Stimulated activated CD8-positive, alpha-beta memory T cell treated with anti-CD3 and anti-CD28 coated beads, Interleukin-12 subunit alpha, Interleukin-12 subunit beta, amount 100 ng/mL, for 1 hour (primary cell): ENCODE data around the gene CMTR1.

ENCODE experiments used
- DNase-seq: peaks from one replicate; pipeline ENCODE4 v3.0.0-alpha.2; 2020; ENCODE audit warnings: low read depth

Gene CMTR1

DNA sequence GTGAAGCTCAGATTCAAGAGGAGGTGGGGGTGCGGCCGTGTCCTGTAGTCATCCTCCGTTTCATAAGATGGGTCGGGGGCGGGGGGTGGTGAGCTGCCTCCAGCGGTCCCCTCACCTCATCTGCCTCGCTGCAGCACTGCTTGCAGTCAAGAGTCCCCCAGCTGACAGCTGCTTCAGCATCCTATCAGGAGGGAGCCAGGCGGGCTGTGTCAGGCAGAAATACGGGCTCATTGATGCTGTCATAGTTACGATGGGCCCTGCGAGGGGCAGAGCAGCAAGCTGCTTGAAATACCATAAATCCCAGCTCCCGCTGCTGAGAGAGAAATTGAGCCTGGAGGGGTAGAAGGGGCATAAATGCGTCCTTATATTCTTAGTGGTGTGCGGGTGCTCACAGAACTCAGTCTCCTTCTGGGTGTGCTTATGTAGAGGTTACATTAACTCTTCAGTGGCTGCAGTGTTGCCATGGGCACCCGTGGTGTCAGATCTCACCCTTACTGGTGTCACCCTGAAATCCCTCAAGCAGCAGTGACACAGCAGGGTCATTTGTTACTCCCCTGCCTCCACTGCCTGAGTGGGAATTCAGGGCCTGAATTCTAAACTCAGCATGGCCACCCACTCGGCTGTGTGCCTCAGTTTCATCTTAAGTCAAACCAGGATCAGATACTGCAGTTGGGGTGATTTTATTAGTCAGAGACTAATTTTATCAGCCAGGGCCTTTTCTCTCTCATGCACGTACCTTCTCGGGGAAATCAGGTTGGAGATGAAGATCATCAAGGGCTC, 44.8 kb downstream of the CMTR1 start:
- no peak for DNase-seq

GRCh38 chr6:37478827-37479226, 45.8 kb downstream of the CMTR1 start:
- DNase-seq, result no peak

GRCh38 chr6:37479266-37479854, 46.3 kb downstream of the CMTR1 start:
- no peak for DNase-seq

DNA sequence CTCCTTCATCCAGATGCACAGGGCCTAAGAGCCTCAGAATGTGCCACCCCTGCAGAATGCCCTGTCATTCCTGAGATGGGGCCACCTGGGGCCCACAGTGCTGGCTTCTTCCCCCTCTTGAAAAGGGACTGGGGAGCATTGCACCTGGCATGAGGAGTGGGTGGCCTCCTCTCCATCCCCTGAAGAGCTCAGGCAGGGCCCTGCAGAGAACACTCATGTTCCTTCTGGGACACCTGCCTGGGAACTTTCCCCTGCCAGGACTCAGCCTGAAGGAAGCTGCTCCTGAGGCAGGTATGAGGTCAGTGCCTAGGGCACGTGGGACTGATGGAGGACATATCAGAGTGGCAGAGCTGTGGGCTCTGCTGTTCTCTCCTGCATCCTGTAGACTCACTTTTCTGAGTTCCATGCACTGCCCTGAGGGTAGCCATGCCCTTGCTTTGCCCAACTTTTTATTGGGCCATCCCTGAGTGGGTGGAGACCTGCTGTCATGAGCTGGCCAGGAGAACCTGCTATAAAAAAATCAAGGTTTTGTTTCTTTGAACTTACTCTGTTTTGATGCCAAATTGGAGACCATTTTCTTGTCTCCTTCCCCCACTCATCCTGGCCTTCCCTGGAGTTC, 47.2 kb downstream of the CMTR1 start:
- no peak for DNase-seq

GRCh38 chr6:37480951-37481534, 48.0 kb downstream of the CMTR1 start:
- no peak for DNase-seq

GRCh38 chr6:37481711-37482605, 48.9 kb downstream of the CMTR1 start:
- no peak for DNase-seq

DNA sequence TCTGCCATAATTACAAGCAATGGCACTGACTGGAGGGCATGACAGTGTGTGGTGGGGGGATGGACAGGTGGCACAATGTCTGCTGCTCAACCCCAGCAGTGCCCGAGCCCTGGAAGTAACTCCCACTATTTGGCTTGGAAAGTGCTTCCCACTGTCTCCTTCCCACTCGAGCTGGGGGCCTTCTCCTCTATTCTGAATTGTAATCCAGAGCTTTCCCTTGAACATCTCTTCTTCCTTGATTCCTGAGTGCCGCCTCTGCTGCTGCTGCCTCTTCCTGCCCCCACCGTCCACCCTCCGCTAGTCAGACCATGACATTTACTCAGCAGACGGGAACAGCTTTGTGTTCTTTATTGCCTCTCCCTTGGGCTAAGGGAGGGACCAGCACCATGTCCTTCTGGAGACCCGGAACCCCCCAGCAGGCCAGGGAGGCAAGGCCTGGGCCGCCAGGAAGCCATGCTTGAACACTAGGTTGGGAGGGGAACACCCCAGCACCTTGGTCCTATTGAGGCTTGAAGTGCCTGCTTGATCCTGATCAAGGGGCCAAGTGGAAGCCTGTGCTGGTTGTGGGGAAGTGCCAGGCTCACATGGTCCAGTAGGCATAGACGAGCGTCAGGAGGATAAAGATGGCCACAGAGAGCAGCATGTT, 49.7 kb downstream of the CMTR1 start:
- no peak for DNase-seq

GRCh38 chr6:37483252-37483901, 50.4 kb downstream of the CMTR1 start:
- no peak for DNase-seq

- peak; percentile 66 for DNase-seq
Measured at GRCh38 chr6:37483917-37484785, 51.1 kb downstream of the CMTR1 start.

- DNase-seq, result no peak
Measured at GRCh38 chr6:37484786-37485170, 51.8 kb downstream of the CMTR1 start.

- no peak for DNase-seq
Measured at GRCh38 chr6:37485291-37485702, 52.3 kb downstream of the CMTR1 start.

DNA sequence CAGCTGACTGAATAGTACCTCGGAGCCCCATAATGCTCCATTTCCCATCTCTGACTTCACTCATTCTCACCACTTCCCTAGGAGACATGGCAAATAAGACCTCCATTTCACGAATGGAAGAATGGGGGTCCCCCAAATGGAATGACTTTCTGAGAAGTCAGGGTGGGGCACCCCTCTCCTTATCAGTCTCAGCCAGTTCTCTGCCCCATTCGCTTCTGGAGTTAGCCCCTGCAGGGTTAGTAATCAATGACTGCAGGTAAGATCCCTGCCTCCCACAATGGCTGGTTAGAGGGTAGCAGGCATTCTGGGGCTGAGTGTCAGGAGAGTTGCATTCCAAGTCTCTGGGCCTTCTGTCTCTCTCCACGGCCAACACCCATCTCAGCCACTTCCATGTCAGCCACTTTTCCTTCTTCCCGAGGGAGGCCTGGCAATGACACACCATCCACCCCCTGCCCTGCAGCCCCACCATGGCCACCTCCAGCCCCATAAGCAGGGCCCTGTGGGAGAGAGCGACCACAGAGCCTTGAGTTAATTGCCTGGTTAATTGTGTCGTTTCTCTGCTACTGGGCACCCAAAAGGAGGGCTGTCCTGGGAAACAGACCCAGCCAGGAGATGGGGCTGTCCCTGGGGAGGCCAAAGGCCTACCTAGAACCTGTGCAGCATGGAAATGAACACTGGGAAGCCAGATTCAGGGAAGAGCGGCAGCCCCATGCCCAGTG, 53.3 kb downstream of the CMTR1 start:
- no peak for DNase-seq

DNA sequence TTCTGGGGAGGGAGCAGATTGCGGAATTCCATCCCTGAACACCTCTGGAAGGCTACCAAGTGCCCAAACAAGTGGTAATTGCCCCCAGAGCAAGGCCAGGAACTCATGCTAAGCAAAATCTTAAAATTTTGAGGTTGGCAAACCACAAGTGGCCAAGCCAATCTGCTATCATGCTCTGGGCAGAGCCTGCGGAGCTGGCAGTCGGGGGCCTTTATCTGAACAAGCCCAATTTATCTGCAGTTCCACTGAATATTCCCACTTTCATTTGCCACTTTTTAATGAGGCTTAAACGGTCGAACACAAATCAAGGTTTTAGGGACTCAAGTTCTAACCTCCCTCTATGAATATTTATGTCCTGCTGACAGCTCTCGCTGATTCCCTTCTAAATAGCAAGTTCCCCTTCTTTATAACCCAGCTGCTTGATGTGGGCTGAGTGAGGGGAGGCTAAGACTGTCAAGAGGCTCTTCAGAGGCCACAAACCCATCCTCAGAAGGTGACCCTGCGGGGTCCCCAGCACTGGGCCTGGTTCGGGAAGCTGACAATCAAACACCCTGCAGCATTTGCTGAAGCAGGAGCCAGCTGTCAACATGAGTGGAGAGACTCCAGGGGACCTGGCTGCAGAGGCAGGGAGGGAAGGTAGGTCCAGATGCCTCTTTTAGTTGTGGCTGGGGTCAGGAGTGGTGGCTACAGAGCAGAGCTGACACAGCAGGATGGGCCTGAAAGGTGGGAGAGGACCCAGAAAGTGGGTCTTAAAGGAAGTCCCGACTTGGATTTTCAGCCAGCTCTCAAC, 54.8 kb downstream of the CMTR1 start:
- DNase-seq, result no peak

DNA sequence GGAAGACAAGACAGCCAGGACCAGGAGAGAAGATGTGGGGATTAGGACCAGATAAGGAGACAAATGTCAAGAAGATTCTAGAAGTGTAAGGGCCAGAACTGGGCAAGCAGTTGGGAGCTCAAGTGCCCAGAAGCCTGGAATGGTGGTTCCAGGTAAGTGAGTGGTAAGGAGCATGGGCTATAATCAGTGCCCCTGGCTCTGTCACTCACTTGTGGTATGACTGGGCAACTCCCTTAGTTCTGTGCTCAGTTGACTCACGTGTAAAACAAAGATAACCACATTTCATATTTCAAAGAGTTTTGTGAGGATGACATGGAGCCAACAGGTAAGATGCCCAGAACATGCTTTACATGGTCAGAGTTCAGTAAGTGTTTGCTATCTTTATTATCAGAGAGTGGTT, 55.5 kb downstream of the CMTR1 start:
- DNase-seq, result no peak

DNA sequence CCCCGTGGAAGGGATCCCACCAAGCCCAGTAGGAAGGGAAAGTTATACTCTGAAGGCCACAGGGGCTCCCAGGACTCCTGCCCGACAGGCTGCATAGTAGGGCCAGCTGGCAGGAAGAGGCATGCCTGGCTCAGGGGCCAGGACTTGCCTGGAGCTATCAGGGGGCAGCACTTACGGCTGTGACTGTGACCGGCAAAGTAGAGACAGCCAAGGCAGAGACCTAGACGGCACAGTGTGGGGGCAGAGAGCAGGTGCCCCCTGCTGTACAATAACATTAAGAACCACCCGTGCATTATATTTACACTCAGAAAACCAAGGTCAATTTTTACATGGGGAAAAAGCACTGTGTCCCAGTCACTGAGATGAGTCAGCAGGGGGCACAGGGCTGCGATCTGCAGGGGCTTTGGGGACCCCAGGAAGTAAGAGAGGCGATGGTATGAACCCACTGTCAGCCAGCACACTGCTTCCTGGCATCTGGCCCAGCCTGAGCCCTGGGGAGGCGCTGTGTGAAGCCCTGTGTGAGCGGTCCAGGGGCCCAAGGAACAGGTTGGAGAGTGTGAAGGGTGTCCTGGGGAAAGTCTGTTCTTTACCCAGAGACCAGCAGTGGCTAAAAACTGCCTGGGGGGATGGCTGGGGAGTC, 56.8 kb downstream of the CMTR1 start:
- no peak for DNase-seq

DNA sequence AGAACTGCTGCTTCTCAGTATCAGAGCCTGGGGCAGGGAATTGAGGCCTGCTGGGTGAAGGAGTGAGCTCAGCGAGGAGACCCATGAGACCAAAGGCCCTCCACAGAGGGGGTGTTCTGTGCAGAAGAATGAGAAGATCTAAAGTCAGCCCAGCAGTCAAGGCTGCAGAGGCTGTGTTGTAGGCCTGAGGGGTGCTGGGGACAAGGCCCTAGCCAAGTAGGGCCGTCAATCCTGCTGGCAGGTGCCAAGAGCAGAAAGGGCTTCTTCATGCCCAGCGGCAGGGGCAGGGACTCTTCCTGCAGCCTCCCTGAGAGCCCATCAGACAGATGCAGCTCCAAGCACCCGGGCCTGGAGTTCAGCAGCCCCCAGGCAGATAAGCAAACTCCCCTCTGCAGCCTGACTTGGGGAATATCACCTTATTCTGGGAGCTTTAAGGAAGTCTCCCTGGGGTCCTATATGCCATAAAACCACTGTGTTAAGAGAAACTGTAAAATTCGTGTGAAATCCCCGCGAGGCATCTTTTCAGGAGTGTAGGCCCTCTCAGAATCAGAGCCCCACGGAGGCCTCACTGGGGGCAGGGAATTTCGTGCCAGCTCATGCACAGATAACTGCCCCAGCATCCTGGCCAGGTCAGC, 57.6 kb downstream of the CMTR1 start:
- DNase-seq, result no peak

GRCh38 chr6:37491171-37491829, 58.3 kb downstream of the CMTR1 start:
- no peak for DNase-seq
